ENCODE measurements around the gene SNX25.

The SNX25 gene

DNA sequence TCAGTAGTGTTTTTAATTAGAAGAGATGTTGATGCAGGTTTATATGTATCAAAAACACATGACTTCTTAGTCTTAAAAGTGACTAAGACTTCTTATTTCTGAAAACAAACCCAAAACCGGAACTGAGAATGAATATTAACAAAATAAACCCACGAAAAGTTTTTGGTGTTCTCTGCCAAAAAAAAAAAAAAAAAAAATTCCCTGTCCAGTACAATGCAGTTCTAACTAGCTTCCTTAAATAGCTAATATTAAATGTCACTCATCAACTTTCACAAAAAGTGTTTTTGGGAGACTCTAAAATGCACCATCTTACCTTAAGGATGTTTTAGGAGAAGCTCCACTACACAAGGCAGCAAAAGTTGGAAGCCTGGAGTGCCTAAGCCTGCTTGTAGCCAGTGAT, 189.2 kb downstream of the SNX25 start:
- no peak for DNase-seq (ENCODE audit: low read depth)
- peak overlapping the region; percentile 40; the same call in 1 of the 2 replicates for H3K4me3 ChIP-seq (ENCODE audit: low read depth, low read length)
- TF ChIP-seq, protein P1, sequence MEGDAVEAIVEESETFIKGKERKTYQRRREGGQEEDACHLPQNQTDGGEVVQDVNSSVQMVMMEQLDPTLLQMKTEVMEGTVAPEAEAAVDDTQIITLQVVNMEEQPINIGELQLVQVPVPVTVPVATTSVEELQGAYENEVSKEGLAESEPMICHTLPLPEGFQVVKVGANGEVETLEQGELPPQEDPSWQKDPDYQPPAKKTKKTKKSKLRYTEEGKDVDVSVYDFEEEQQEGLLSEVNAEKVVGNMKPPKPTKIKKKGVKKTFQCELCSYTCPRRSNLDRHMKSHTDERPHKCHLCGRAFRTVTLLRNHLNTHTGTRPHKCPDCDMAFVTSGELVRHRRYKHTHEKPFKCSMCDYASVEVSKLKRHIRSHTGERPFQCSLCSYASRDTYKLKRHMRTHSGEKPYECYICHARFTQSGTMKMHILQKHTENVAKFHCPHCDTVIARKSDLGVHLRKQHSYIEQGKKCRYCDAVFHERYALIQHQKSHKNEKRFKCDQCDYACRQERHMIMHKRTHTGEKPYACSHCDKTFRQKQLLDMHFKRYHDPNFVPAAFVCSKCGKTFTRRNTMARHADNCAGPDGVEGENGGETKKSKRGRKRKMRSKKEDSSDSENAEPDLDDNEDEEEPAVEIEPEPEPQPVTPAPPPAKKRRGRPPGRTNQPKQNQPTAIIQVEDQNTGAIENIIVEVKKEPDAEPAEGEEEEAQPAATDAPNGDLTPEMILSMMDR (IDR thresholded peaks at IDR 0.05; ENCODE audit: control insufficient read depth, extremely low read depth, insufficient read depth): no peak

DNA sequence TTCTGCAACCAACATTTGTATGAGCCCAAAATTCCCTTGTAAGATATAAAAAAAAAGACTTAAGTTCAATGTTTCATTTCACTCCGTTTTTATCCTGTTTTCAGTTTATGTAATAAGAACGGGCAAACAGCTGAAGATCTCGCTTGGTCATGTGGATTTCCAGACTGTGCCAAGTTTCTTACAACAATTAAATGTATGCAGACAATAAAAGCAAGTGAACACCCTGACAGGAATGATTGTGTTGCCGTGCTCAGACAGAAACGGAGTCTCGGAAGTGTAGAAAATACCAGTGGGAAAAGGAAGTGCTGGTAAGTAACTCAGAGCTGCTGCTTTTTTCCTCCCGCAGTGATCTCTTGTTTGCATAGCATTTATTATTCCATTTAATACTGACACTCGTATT, 190.1 kb downstream of the SNX25 start:
- H3K4me3 ChIP-seq (ENCODE audit: low read depth, low read length): peak overlapping the region; percentile 40
- DNase-seq (ENCODE audit: low read depth): peak; percentile 56
- TF ChIP-seq, protein P1 (IDR thresholded peaks at IDR 0.05; ENCODE audit: control insufficient read depth, extremely low read depth, insufficient read depth): no peak

DNA sequence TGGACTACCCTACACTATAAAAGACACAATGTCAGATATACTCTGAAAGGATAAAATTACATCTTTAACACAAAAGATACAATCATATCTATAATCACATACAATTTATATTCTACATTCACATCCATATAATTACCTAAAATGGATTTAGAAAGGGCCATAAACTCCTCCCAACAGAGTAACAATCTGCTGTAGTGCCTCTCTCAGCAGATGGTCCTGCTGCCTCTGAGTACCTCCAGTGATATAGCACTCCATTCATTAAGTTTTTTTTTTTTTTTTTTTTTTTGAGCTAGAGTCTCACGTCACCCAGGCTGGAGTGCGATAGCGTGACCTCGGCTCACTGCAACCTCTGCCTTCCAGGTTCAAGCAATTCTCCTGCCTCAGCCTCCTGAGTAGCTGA, 194.6 kb downstream of the SNX25 start:
- TF ChIP-seq, protein P1 (IDR thresholded peaks at IDR 0.05; ENCODE audit: control insufficient read depth, extremely low read depth, insufficient read depth): no peak
- DNase-seq (ENCODE audit: low read depth): no peak
- no peak overlapping the region for H3K4me3 ChIP-seq (ENCODE audit: low read depth, low read length)

DNA sequence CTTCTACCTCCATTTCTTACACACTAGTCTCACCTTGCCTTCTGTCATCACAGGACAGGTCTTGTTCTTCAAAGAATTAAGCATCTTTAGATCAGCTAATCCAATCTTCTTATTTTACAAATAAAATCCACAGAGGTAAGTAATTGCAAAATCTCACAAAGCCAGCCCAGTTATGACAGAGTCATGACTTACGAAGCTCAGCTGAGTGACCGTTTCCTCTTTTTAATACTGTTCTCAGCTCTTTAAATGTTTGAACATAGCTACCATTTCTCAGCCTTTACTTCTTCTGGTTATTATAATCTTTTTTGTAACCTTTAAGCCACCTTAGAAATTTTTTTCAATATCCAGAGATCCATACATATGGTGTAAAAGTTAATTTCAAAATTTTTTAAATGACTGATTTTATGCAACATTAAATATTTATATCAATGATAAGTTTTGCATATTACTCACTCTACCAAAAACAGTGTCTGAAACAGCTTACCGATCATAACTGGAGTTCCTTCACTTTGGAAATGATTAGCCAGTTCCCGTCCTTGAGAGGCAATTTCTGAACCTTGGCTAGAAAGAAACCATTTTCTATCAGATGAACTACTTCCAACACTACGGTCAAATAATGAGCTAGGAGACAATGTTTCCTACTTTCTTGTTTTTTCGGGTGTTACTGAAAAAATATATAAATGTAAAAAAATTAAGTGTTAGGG, 196.1 kb downstream of the SNX25 start:
- H3K4me3 ChIP-seq (ENCODE audit: low read depth, low read length): no peak overlapping the region
- no peak for DNase-seq (ENCODE audit: low read depth)
- TF ChIP-seq, protein P1 (IDR thresholded peaks at IDR 0.05; ENCODE audit: control insufficient read depth, extremely low read depth, insufficient read depth): no peak

DNA sequence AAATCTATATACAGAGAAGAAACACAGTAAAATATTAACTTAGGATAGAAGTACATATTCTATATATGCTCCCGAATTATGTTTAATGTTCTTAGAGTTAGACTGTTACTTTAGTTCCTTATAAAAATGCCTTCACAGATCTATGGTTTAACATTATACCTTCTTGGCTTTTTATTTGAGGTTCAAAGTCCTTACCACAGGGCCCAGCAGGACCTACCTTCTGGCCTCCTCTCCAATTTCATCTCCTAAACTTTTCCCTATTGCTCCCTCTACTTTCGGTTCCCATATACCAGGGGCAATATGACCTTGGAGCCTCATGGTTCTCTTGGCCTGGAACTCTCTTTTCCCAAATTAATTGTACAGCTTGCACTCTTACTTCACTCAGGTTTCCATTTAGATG, 199.0 kb downstream of the SNX25 start:
- no peak overlapping the region for H3K4me3 ChIP-seq (ENCODE audit: low read depth, low read length)
- DNase-seq (ENCODE audit: low read depth): no peak
- TF ChIP-seq, protein P1 (IDR thresholded peaks at IDR 0.05; ENCODE audit: control insufficient read depth, extremely low read depth, insufficient read depth): no peak

DNA sequence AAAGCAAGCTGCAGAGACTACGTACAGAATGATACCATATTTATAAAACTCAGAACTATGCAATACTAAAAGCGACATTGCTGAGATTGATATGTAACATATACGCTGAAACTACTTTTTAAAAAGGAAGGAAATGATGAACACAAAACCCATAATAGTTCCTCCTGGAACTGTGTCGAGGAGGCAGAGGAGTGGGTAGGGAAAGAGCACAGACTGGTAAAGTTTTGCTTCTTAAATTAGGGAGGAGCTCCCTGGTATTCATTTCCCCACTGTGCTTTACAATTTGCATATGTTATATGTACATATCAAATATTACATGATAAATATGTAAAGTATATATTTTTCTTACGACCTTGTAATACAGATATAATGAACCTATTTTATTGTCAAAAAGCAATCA, 202.5 kb downstream of the SNX25 start:
- no peak for DNase-seq (ENCODE audit: low read depth)
- H3K4me3 ChIP-seq (ENCODE audit: low read depth, low read length): no peak overlapping the region
- TF ChIP-seq, protein P1 (IDR thresholded peaks at IDR 0.05; ENCODE audit: control insufficient read depth, extremely low read depth, insufficient read depth): no peak

DNA sequence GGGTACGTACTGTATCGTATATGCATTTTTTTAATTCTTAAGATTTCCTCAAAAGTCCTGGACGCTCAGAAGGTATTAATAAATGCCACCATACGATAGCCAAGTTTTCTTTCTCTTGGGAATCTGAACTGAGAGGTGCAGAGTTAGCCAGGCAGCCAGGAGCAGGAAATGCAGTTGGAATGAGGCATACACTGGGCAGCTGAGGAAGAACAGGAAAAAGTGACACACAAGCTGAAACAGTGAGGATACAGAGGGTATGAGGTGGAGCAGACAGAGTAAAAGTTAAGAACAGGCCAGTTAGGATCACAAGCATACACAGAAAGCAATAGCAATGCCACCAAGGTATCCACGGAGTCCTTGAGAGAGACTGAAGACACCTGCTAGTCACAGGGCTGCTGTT, 203.0 kb downstream of the SNX25 start:
- TF ChIP-seq, protein P1 (IDR thresholded peaks at IDR 0.05; ENCODE audit: control insufficient read depth, extremely low read depth, insufficient read depth): no peak

More for the DNA sequence above, 203.0 kb downstream of the SNX25 start:
- no peak overlapping the region for H3K4me3 ChIP-seq (ENCODE audit: low read depth, low read length)
- DNase-seq (ENCODE audit: low read depth): no peak
